ENCODE results near the gene PRDM16.

- TF ChIP-seq CTCF (IDR thresholded peaks at IDR 0.05; ENCODE audit: insufficient read depth, low read depth, low read length) (no peak), EZH2 (IDR thresholded peaks at IDR 0.05; ENCODE audit: insufficient read depth, low read length) (no peak)
Measured at GRCh38 chr1:3119725-3120124, 50.7 kb downstream of the PRDM16 start.

Measured in astrocyte (in vitro differentiated cells and primary cell).